GM12801 (cell line): ENCODE results near the gene QPRT.

Experiments
- TF ChIP-seq, protein P1 (sequence below): IDR thresholded peaks from one replicate; pipeline ENCODE4 v1.5.1; 2011; ENCODE audit warnings: control low read depth; ENCODE audit not compliant: insufficient read length; ENCODE audit errors: extremely low read depth

QPRT gene

DNA sequence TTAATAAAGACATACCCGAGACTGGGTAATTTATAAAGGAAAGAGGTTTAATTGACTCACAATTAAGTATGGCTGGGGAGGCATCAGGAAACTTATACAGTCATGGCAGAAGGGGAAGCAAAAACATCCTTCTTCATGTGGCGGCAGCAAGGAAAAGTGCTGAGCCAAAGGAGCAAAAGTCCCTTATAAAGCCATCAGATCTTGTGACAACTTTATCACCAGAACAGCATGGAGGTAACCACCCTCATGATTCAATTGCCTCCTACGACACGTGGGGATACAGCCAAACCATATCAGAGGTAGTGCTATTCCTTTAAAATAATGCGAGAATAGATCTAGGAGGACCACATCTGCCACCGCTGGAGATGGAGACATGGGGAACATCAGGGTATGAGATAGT lies 57.8 kb downstream of the QPRT start:
- TF ChIP-seq, protein P1, sequence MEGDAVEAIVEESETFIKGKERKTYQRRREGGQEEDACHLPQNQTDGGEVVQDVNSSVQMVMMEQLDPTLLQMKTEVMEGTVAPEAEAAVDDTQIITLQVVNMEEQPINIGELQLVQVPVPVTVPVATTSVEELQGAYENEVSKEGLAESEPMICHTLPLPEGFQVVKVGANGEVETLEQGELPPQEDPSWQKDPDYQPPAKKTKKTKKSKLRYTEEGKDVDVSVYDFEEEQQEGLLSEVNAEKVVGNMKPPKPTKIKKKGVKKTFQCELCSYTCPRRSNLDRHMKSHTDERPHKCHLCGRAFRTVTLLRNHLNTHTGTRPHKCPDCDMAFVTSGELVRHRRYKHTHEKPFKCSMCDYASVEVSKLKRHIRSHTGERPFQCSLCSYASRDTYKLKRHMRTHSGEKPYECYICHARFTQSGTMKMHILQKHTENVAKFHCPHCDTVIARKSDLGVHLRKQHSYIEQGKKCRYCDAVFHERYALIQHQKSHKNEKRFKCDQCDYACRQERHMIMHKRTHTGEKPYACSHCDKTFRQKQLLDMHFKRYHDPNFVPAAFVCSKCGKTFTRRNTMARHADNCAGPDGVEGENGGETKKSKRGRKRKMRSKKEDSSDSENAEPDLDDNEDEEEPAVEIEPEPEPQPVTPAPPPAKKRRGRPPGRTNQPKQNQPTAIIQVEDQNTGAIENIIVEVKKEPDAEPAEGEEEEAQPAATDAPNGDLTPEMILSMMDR: no peak

DNA sequence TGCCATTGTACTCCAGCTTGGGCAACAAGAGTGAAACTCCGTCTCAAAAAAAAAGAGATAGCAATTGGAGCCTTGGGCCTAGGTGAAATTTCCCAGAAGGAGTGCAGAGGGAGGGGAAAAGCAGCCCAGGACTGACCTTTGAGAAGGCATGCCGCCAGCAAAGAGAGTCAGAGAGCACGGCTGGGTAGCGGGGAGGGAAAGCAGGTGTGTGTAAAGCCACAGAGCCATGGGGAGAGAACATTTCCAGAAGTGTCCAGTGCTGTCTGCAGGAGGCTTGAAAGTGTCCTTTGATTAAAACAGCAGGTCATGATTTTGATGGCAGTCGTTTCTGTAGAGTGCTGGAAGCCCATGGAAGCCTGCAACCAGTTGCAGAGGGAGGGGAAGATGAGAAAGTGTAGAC lies 58.7 kb downstream of the QPRT start:
- TF ChIP-seq, protein P1: no peak

DNA sequence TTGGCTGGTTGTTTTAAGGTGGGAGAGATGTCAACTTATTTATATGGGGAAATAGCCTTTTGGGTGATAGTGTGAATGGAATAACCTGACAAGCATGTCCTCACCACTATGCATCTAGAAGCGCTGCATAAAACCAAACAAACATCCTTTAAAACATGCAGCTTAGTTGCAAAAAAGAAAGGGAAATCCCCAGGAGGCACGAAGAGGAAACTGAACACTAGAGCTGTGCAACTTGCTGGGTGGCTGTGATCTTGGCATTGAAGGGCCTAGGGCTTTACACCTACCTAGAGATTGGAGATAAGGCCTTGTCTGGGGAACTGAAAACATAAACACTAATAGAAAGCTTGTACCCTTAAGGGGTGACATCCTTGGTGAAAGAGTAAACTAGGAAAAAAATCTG lies 59.5 kb downstream of the QPRT start:
- TF ChIP-seq, protein P1: no peak

DNA sequence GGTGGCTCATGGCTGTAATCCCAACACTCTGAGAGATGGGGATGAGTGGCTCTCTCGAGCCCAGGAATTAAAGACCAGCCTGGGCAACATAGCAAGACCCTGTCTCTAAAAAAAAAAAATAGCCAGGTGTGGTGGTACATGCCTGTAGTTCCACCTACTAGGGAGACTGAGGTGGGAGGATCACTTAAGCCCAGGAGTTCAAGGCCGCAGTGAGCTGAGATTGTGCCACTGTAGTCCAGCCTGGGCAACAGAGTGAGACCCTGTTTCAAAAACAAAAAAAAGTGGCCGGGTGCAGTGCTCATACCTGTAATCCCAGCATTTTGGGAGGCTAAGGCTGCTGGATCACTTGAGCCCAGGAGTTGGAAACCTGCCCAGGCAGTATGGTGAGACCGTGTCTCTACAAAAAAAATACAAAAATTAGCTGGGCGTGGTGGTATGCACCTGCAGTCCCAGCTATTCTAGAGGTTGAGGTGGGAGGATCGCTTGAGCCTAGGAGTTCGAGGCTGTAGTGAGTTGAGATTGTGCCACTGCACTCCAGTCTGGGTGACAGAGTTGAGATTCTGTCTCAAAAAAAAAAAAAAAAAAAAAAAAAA lies 63.8 kb downstream of the QPRT start:
- TF ChIP-seq, protein P1: no peak

DNA sequence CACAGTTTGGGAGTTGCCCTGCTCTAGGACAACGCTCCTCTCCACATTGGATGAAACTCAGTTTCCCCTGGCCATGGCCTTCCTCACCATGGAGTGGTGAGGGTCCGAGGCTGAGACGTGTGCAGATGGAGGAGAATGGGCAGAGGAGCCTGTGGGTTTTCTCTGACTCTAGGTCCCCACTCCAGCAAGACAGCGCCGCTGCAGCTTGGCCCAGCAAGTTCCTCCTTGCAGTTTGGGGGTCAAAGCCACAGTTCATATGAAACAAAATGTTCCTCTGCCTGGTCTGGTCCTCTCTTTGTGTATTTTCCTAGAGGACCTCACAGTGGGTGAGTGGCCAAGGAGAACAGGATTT lies 64.5 kb downstream of the QPRT start:
- TF ChIP-seq, protein P1: no peak

DNA sequence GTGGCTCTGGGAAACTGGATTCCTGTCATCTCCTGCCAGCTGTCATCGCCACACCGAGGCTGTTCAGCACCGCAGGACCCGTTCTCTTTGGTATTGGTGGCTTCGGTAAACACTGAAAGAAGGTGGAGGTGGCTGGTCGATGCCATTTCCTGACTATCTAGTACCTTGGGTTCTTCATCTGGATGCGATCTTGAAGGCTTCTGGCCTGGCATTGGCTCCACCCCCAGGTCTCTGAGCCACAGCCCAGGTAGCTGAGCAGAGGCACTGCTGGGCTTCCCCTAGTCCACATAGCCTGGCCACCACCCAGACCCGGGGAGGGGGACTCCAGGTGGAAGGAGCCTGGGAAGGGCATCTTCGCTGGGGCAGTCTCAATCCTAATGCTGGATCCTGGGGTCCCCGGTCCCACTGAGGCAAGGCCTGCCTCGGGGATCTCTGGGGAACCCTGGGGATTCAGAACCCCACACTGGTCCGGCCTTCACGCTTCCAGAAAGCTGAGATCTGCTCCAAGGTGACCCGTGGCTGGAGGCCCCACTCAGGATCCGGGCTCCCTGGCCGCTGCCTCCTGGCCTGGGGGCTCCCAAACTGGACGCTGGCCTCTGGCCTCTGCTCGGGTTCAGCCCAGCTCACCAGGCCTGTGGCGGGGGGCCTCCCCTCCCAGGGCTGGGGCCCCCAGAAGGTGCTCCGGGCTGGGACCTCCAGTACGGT lies 65.0 kb downstream of the QPRT start:
- TF ChIP-seq, protein P1: no peak

DNA sequence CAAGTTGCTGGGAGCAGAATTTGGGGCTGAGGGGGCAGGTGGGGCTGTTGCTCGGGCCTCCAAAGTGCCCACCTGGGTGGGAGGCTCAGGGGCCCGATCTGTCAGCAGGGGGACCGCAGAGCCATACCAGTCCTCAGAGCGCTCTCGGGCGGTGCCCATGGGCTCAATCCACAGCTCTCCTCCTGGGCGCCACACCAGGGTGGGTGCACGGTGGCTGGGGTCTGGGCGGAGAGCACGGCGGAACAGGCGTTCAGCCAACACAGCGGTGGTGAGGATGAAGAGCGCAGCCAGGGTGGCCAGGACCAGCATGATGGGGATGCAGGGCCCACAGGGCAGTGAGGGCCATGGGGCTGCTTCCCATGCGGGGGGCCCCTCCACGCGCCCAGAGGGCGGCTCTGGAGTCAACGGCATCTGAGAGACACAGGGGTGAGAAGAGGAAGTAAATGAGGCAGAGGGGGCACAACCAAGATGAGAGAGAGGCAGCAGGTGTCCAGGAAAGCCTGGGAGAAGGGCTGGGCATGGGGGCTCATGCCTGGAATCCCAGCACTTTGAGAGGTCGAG lies 65.6 kb downstream of the QPRT start:
- TF ChIP-seq, protein P1: no peak
